Measurements from ENCODE around the gene TGIF2. TPM values are rescaled to one million over a fixed set of nuclear protein-coding genes. Genes with fewer than 3 reads are reported as not detected.

Gene TGIF2
- total and polyA plus RNA-seq, 2 of the 13 experiments (the other 11 are each of a cell fraction or from before 2014, with no cell fraction given), result 41.3 to 53.9 TPM

GRCh38 chr20:36605399-36606157, 32.2 kb downstream of the TGIF2 start, which contains the start of gene RAB5IF (continued):
- TF ChIP-seq NFE2 (CRISPR knock-in tag; IDR thresholded peaks at IDR 0.05) (no peak), NR2C2 (CRISPR knock-in tag; IDR thresholded peaks at IDR 0.05; ENCODE audit: borderline replicate concordance) (peak; percentile 90), PHF20 (CRISPR knock-in tag; IDR thresholded peaks at IDR 0.05) (peak; percentile 99), PBX2 (CRISPR knock-in tag; IDR thresholded peaks at IDR 0.05) (peak; percentile 35; the same call in 1 of the 2 replicates), TRAFD1 (CRISPR knock-in tag; IDR thresholded peaks at IDR 0.05; ENCODE audit: borderline replicate concordance) (peak; percentile 98; the same call in 1 of the 2 replicates), ZNF256 (CRISPR knock-in tag; conservative IDR thresholded peaks at IDR 0.05) (no peak; the same call in none of the 2 replicates), GTF2F1 (IDR thresholded peaks at IDR 0.05; ENCODE audit: low read length) (no peak; the same call in none of the 2 replicates), RBAK (CRISPR knock-in tag; IDR thresholded peaks at IDR 0.05) (0 out of 2 replicates have a peak, but pooled peaks have one; percentile 72), DDIT3 (CRISPR knock-in tag; IDR thresholded peaks at IDR 0.05) (no peak), ZNF552 (CRISPR knock-in tag; IDR thresholded peaks at IDR 0.05; ENCODE audit: borderline replicate concordance) (peak; percentile 84), HES4 (CRISPR knock-in tag; IDR thresholded peaks at IDR 0.05; ENCODE audit: borderline replicate concordance) (peak; percentile 50), ZNF350 (CRISPR knock-in tag; IDR thresholded peaks at IDR 0.05; ENCODE audit: borderline replicate concordance, low read depth) (peak; percentile 100), ZIK1 (CRISPR knock-in tag; IDR thresholded peaks at IDR 0.05; ENCODE audit: borderline replicate concordance, low read depth) (peak; percentile 97), MZF1 (CRISPR knock-in tag; IDR thresholded peaks at IDR 0.05; ENCODE audit: borderline replicate concordance) (peak; percentile 90), MXI1 (IDR thresholded peaks at IDR 0.05; ENCODE audit: borderline replicate concordance, low read depth, low read length) (peak; percentile 92; the same call in 2 of the 3 replicates), HIC2 (CRISPR knock-in tag; IDR thresholded peaks at IDR 0.05; ENCODE audit: low read depth) (no peak; the same call in 1 of the 2 replicates), ZNF10 (CRISPR knock-in tag; IDR thresholded peaks at IDR 0.05; ENCODE audit: borderline replicate concordance, low read depth) (peak; percentile 96; the same call in 1 of the 2 replicates), TFDP2 (CRISPR knock-in tag; IDR thresholded peaks at IDR 0.05) (peak; percentile 98), ZMYM4 (CRISPR knock-in tag; IDR thresholded peaks at IDR 0.05) (peak; percentile 100), DBP (CRISPR knock-in tag; IDR thresholded peaks at IDR 0.05; ENCODE audit: not compliant biosample characterization) (no peak)
